DOHH2 (cell line): ENCODE data around the gene SRSF5.

Source experiments
- H3F3A ChIP-seq: fragments of 200-600 bp; sonication (generic), shearing (Covaris generic); 2 replicates; pipeline ENCODE4 v1.6.0; 2016; ENCODE audit warnings: antibody characterized with exemption, mild to moderate bottlenecking; ENCODE audit not compliant: control insufficient read depth, insufficient read depth
- H3K27ac ChIP-seq: fragments of 200-600 bp; sonication (generic); 2 replicates; pipeline ENCODE4 v1.5.1; 2014; ENCODE audit warnings: low read depth, mild to moderate bottlenecking, low read length, moderate library complexity
- H3K27me3 ChIP-seq: fragments of 200-600 bp; sonication (generic); 2 replicates; pipeline ENCODE4 v1.6.1; 2014; ENCODE audit warnings: mild to moderate bottlenecking, low read length, mixed read lengths; ENCODE audit not compliant: control insufficient read depth
- H3K36me3 ChIP-seq: fragments of 200-600 bp; sonication (generic); 2 replicates; pipeline ENCODE4 v1.6.1; 2014; ENCODE audit warnings: mild to moderate bottlenecking, low read length, moderate library complexity, mixed read lengths; ENCODE audit not compliant: control insufficient read depth
- H3K4me1 ChIP-seq: fragments of 200-600 bp; sonication (generic); 2 replicates; pipeline ENCODE4 v1.6.1; 2014; ENCODE audit warnings: mild to moderate bottlenecking, low read length, mixed read lengths; ENCODE audit not compliant: control insufficient read depth
- H3K4me2 ChIP-seq: fragments of 200-600 bp; sonication (generic); 2 replicates; pipeline ENCODE4 v1.6.0; 2014; ENCODE audit warnings: mild to moderate bottlenecking, low read length, moderate library complexity
- H3K4me3 ChIP-seq: fragments of 200-600 bp; sonication (generic); 2 replicates; pipeline ENCODE4 v1.5.1; 2014; ENCODE audit warnings: mild to moderate bottlenecking, low read length, mixed read lengths
- H3K79me2 ChIP-seq: fragments of 200-600 bp; sonication (generic); 2 replicates; pipeline ENCODE4 v1.6.1; 2014; ENCODE audit warnings: mild to moderate bottlenecking, low read length, mixed read lengths; ENCODE audit not compliant: control insufficient read depth
- H3K9me2 ChIP-seq: fragments of 200-600 bp; sonication (generic); replicated peaks from 2 replicates; pipeline ENCODE4 v1.6.1; 2014; ENCODE audit warnings: mild to moderate bottlenecking, low read length, mixed read lengths; ENCODE audit not compliant: control insufficient read depth
- H3K9me3 ChIP-seq: fragments of 200-600 bp; sonication (generic); 2 replicates; pipeline ENCODE4 v1.6.1; 2014; ENCODE audit warnings: antibody characterized with exemption, low read length, mixed read lengths; ENCODE audit not compliant: control insufficient read depth, insufficient read depth
- H4K20me1 ChIP-seq: fragments of 200-600 bp; sonication (generic); 2 replicates; pipeline ENCODE4 v1.6.0; 2014; ENCODE audit warnings: low read depth, mild to moderate bottlenecking, antibody characterized with exemption, low read length, moderate library complexity; ENCODE audit not compliant: control insufficient read depth, insufficient read depth
- CTCF ChIP-seq: fragments of 200-600 bp; sonication (generic); IDR thresholded peaks from one replicate; pipeline ENCODE4 v1.5.1; 2014; ENCODE audit warnings: antibody characterized with exemption, mild to moderate bottlenecking, low read depth, low read length; ENCODE audit not compliant: poor library complexity, severe bottlenecking
- EZH2phosphoT487 ChIP-seq: fragments of 200-600 bp; sonication (generic); IDR thresholded peaks from 2 replicates; pipeline ENCODE4 v1.6.1; 2017; ENCODE audit warnings: borderline replicate concordance, mild to moderate bottlenecking, antibody characterized with exemption, low read length, moderate library complexity, mixed read lengths

Gene SRSF5

DNA sequence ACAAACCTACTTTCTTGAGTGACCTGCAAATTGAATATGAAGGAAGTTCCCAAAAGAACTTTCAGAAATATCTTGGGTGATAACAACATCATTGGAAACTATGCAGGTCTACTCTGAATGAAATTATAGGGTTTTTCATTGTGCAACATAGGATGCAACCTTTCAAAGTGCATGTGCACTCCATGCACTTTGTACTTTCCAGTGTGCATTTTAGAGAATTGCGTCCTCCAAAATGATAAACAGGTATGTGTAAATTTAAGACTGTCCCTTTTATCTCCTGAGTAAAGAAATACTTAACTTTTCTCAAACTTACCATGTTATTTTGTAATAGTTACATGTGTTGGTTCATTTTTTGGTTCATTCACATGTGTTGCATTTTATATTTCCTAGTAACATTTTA lies 13.2 kb downstream of the SRSF5 start:
- Histone ChIP-seq H3K27me3 (no peaks in the 10 kb centered on the region), H3F3A (peaks cover 39% of the 10 kb centered on the region), H3K27ac (no peak overlapping the region), H3K9me2 (no peaks in the 10 kb centered on the region), H3K9me3 (no peaks in the 10 kb centered on the region), H3K4me3 (no peak overlapping the region), H4K20me1 (no peaks in the 10 kb centered on the region; the same call in none of the 2 replicates), H3K36me3 (peaks cover 49% of the 10 kb centered on the region), H3K4me2 (no peak overlapping the region), H3K4me1 (no peaks in the 10 kb centered on the region), H3K79me2 (peaks cover 3% of the 10 kb centered on the region; the same call in 1 of the 2 replicates)
- TF ChIP-seq CTCF: no peak
- TF ChIP-seq EZH2phosphoT487: no peak

- Histone ChIP-seq H4K20me1 (no peaks in the 10 kb centered on the region; the same call in none of the 2 replicates), H3K4me1 (no peaks in the 10 kb centered on the region), H3K9me2 (no peaks in the 10 kb centered on the region), H3K4me2 (no peak overlapping the region), H3K4me3 (no peak overlapping the region), H3F3A (peaks cover 39% of the 10 kb centered on the region), H3K27ac (no peak overlapping the region), H3K27me3 (no peaks in the 10 kb centered on the region), H3K79me2 (no peaks in the 10 kb centered on the region), H3K36me3 (peaks cover 40% of the 10 kb centered on the region), H3K9me3 (no peaks in the 10 kb centered on the region)
- no peak for TF ChIP-seq CTCF
- TF ChIP-seq EZH2phosphoT487: no peak
Measured at GRCh38 chr14:69780952-69781351, 14.0 kb downstream of the SRSF5 start.

DNA sequence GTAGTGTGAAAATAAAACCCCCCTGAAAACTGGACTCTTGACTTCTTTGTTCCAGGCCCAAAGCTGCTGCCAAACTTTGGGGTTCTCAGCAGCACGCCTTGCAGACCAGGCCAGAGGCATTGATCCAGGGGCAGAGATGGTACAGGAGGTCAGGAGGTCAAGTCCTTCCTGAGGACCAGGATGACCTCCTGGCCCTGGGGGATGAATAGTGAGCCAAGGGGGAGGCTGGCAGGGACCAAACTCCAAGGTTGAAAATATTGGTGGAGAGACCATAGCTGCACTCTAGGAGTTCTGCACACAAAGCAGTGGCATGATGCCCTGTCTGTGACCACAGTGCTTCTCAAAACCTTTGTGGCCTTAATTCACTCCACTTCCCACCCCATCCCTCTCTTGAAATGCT lies 18.0 kb downstream of the SRSF5 start:
- Histone ChIP-seq H3K27ac (no peak overlapping the region), H3K9me2 (no peaks in the 10 kb centered on the region), H4K20me1 (no peaks in the 10 kb centered on the region), H3K4me2 (no peak overlapping the region), H3K27me3 (no peaks in the 10 kb centered on the region), H3K36me3 (peaks cover 4% of the 10 kb centered on the region), H3K9me3 (no peaks in the 10 kb centered on the region), H3K4me1 (peaks cover 2% of the 10 kb centered on the region), H3F3A (peaks cover 11% of the 10 kb centered on the region), H3K4me3 (no peak overlapping the region), H3K79me2 (no peaks in the 10 kb centered on the region)
- TF ChIP-seq EZH2phosphoT487: no peak
- no peak for TF ChIP-seq CTCF

DNA sequence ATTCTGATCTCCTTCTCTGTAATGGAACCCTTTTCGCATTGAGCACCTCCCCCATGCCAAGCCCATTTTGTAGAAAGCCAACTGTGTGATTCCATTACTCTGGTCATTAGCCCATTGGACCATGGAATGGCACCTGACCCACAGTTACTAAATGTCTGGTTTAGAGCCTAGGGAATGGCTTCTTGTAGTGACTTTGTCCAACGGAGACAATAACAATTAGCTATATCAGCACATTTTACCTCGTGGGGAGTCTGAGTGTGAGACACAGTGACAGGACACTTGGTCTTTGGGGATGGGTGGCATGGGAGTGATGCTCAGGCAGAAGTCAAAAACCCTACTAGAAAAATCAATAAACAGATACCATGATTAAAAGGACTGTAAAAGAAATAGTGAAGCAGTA lies 19.7 kb downstream of the SRSF5 start:
- Histone ChIP-seq H4K20me1 (no peaks in the 10 kb centered on the region), H3F3A (peaks cover 7% of the 10 kb centered on the region; the same call in 1 of the 2 replicates), H3K4me3 (no peak overlapping the region), H3K36me3 (no peaks in the 10 kb centered on the region), H3K9me3 (no peaks in the 10 kb centered on the region), H3K79me2 (no peaks in the 10 kb centered on the region), H3K9me2 (no peaks in the 10 kb centered on the region), H3K27ac (no peak overlapping the region), H3K4me1 (peaks cover 8% of the 10 kb centered on the region), H3K4me2 (no peak overlapping the region), H3K27me3 (no peaks in the 10 kb centered on the region)
- TF ChIP-seq CTCF: no peak
- no peak for TF ChIP-seq EZH2phosphoT487
